ENCODE data around the gene INSM2. TPM values are rescaled to one million over a fixed set of nuclear protein-coding genes. Genes with fewer than 3 reads are reported as not detected.
A peak's percentile ranks its signal among the peaks of the same experiment; 100 is the strongest.

The INSM2 gene
- total and polyA plus RNA-seq, 4 donors: under 0.01 TPM; not detected in 3

- H3K9me3 ChIP-seq (ENCODE audit: control insufficient read depth in 4 of 4, low read length in 3 of 4): no peaks in the 10 kb centered on the region
- H3K27me3 ChIP-seq (ENCODE audit: control insufficient read depth in 4 of 4, insufficient read depth in 4 of 4, low read length in 3 of 4): no peaks in the 10 kb centered on the region
- no peak for DNase-seq (ENCODE audit: low spot score)
- no peaks in the 10 kb centered on the region for H3K36me3 ChIP-seq (ENCODE audit: control insufficient read depth in 4 of 4, insufficient read depth in 3 of 4, low read depth in 1 of 4, low read length in 3 of 4)
- H3K27ac ChIP-seq (ENCODE audit: low read depth in 1 of 2, low read length in 2 of 2): no peak overlapping the region
- 67% methylated on average over 1 of the region's 1 CpG for WGBS
- H3K4me1 ChIP-seq (ENCODE audit: control insufficient read depth in 4 of 4, insufficient read depth in 4 of 4, low read length in 3 of 4): no peaks in the 10 kb centered on the region
- TF ChIP-seq REST (IDR thresholded peaks at IDR 0.05): peak; percentile 34
- TF ChIP-seq RAD21 (IDR thresholded peaks at IDR 0.05): no peak
- no peak overlapping the region for H3K9ac ChIP-seq (ENCODE audit: low read depth in 1 of 2, low read length in 2 of 2)
- H3K4me3 ChIP-seq (ENCODE audit: low read depth in 1 of 3, low read length in 3 of 3): no peak overlapping the region
Measured at GRCh38 chr14:35553808-35554207, 19.8 kb downstream of the INSM2 start.

- TF ChIP-seq FOXA1 (IDR thresholded peaks at IDR 0.05): no peak
- no peak for TF ChIP-seq SP1 (IDR thresholded peaks at IDR 0.05)
- Histone ChIP-seq H3K9me3 (ENCODE audit: control insufficient read depth in 4 of 4, low read length in 3 of 4) (no peaks in the 10 kb centered on the region), H3K4me3 (ENCODE audit: low read depth in 1 of 3, low read length in 3 of 3) (no peak overlapping the region), H3K9ac (ENCODE audit: low read depth in 1 of 2, low read length in 2 of 2) (no peak overlapping the region), H3K27ac (ENCODE audit: low read depth in 1 of 2, low read length in 2 of 2) (no peak overlapping the region), H3K4me1 (ENCODE audit: control insufficient read depth in 4 of 4, insufficient read depth in 4 of 4, low read length in 3 of 4) (no peaks in the 10 kb centered on the region), H3K36me3 (ENCODE audit: control insufficient read depth in 4 of 4, insufficient read depth in 3 of 4, low read depth in 1 of 4, low read length in 3 of 4) (no peaks in the 10 kb centered on the region), H3K27me3 (ENCODE audit: control insufficient read depth in 4 of 4, insufficient read depth in 4 of 4, low read length in 3 of 4) (no peaks in the 10 kb centered on the region)
- DNase-seq (ENCODE audit: low spot score): no peak
- WGBS: 99% methylated on average over 1 of the region's 1 CpG
Measured at GRCh38 chr14:35556548-35556947, 22.6 kb downstream of the INSM2 start.

GRCh38 chr14:35557221-35557747, 23.3 kb downstream of the INSM2 start:
- Histone ChIP-seq H3K36me3 (ENCODE audit: control insufficient read depth in 4 of 4, insufficient read depth in 3 of 4, low read depth in 1 of 4, low read length in 3 of 4) (no peaks in the 10 kb centered on the region), H3K4me3 (ENCODE audit: low read depth in 1 of 3, low read length in 3 of 3) (no peak overlapping the region), H3K9me3 (ENCODE audit: control insufficient read depth in 4 of 4, low read length in 3 of 4) (no peaks in the 10 kb centered on the region), H3K9ac (ENCODE audit: low read depth in 1 of 2, low read length in 2 of 2) (no peak overlapping the region), H3K4me1 (ENCODE audit: control insufficient read depth in 4 of 4, insufficient read depth in 4 of 4, low read length in 3 of 4) (no peaks in the 10 kb centered on the region), H3K27me3 (ENCODE audit: control insufficient read depth in 4 of 4, insufficient read depth in 4 of 4, low read length in 3 of 4) (no peaks in the 10 kb centered on the region), H3K27ac (ENCODE audit: low read depth in 1 of 2, low read length in 2 of 2) (no peak overlapping the region)
- DNase-seq (ENCODE audit: low spot score): no peak
- TF ChIP-seq MAX (IDR thresholded peaks at IDR 0.05) (no peak), SP1 (IDR thresholded peaks at IDR 0.05) (no peak), ATF3 (IDR thresholded peaks at IDR 0.05) (no peak), GABPA (IDR thresholded peaks at IDR 0.05 in 1 of 2, conservative IDR thresholded peaks at IDR 0.05 in 1 of 2) (no peak), ZBTB33 (IDR thresholded peaks at IDR 0.05) (no peak), FOXA2 (IDR thresholded peaks at IDR 0.05) (no peak), HNF4A (conservative IDR thresholded peaks at IDR 0.05) (no peak), RXRA (IDR thresholded peaks at IDR 0.05) (no peak), NR2F2 (IDR thresholded peaks at IDR 0.05) (no peak), JUND (IDR thresholded peaks at IDR 0.05) (no peak), CTCF (IDR thresholded peaks at IDR 0.05; ENCODE audit: low read depth, low read length, missing input control) (no peak), REST (IDR thresholded peaks at IDR 0.05) (no peak), TAF1 (conservative IDR thresholded peaks at IDR 0.05) (no peak), HNF4G (IDR thresholded peaks at IDR 0.05) (no peak), RAD21 (IDR thresholded peaks at IDR 0.05) (no peak), YY1 (IDR thresholded peaks at IDR 0.05) (no peak), FOXA1 (IDR thresholded peaks at IDR 0.05) (no peak)
